ES-I3 (cell line): ENCODE measurements around the gene OSER1.
"Not testable (repeated sequence)": the region's sequence is repeated elsewhere in the genome, so short reads cannot be mapped to it uniquely, and the experiment has no call there.

ENCODE experiments used
- H3K36me3 ChIP-seq: 2 replicates; pipeline ENCODE4 v1.6.1; 2013; ENCODE audit warnings: mild to moderate bottlenecking, low read length, control low read depth, moderate library complexity; ENCODE audit not compliant: insufficient read depth
- H3K4me1 ChIP-seq: 2 replicates; pipeline ENCODE4 v1.6.1; 2013; ENCODE audit warnings: mild to moderate bottlenecking, control low read depth, low read length; ENCODE audit not compliant: insufficient read depth
- H3K9ac ChIP-seq: 2 replicates; pipeline ENCODE4 v1.6.1; 2013; ENCODE audit warnings: low read depth, mild to moderate bottlenecking, low read length, moderate library complexity
- H3K9me3 ChIP-seq: 2 replicates; pipeline ENCODE4 v1.6.1; 2013; ENCODE audit warnings: mild to moderate bottlenecking, low read length, moderate library complexity; ENCODE audit not compliant: control insufficient read depth, insufficient read depth

OSER1 gene

DNA sequence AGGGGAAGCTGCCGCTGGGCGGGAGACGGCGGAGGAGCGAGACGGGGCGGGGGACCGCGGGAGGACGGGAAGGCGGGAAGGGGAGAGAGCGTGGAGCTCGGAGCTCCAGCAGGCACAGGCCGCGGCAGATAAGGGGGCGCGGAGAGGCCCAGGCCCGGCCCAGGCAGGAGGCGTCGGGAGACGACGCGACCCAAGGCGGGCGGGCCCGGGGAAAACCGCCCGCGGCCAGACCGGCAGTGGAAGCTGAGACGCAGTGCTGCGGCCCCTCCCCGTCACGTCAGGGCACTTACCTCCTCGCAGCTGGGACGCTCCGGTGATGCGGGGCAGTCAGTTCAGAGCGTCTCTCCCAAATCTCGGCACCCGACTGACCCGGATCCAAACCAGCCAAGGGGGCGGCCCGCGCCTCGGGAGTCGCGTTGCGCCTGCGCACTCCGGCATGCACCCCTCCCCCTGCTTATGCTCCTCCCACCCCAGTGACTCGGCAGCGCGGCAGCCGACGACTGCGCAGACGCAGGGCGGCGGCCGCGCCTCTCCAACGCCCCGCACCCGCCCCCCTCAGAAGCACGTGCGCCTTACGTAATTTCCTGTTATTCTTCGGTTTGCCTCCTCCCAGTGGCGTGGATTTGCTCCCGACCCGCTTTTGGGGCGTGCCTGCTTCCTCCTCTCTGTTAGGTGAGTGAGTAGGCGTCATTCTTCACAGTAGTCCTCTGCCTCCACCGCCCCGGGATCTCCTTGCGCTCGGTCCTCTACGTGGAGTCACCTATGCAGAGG, at the start of gene OSER1:
Gene OSER1, minus strand, starts transcription at position 366 of the 771 bp plus-strand sequence. CDS start 3,814 bp downstream, outside the sequence.
- Histone ChIP-seq H3K9ac (peak within 1 kb of the TSS; percentile 95), H3K4me1 (peaks cover 5% of the 10 kb centered on the region; the same call in 1 of the 2 replicates), H3K9me3 (no peaks in the 10 kb centered on the region), H3K36me3 (no peaks in the 10 kb centered on the region; the same call in 1 of the 2 replicates)

- no peaks in the 10 kb centered on the region for H3K4me1 ChIP-seq
- H3K9ac ChIP-seq: no peak overlapping the region
- no peaks in the 10 kb centered on the region for H3K9me3 ChIP-seq
- no peaks in the 10 kb centered on the region for H3K36me3 ChIP-seq
Observed at GRCh38 chr20:44258226-44258890, 47.8 kb upstream of the OSER1 start.

DNA sequence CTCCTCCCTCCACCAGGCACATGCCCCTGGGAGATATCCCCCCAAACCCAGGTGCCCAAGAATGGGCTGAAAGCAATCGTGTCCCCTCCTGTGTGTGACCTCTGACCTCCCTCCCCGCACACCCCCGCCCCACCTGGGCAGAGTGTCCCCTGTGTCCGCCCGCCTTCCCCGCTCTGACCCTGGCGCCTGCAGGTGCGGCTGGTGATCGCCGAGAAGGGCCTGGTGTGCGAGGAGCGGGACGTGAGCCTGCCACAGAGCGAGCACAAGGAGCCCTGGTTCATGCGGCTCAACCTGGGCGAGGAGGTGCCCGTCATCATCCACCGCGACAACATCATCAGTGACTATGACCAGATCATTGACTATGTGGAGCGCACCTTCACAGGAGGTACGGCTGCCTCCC, 46.4 kb upstream of the OSER1 start:
- Histone ChIP-seq H3K4me1 (no peaks in the 10 kb centered on the region), H3K9ac (no peak overlapping the region)

DNA sequence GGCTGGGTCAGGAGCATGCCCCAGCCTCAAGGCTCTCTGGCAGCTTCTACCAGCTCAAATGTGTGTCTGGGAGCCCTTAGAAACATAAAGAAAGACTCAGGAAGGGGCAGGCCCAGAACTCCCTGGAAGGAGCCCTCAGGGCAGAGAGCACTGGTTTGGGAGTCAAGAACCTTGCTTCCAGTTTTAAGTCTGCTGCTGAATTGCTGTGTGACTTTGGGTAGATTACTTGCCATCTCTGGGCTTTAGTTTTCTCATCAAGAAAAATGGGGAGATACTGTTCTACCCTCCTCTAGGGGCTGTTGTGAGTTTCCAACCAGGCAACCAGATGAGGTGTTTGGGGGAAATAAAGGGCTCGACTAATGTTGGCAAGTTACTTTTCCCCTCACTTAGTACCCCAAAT, 45.4 kb upstream of the OSER1 start:
- Histone ChIP-seq H3K4me1 (no peaks in the 10 kb centered on the region), H3K9me3 (no peaks in the 10 kb centered on the region), H3K9ac (no peak overlapping the region), H3K36me3 (no peaks in the 10 kb centered on the region)

More for the DNA sequence above, 46.4 kb upstream of the OSER1 start:
- Histone ChIP-seq H3K9me3 (no peaks in the 10 kb centered on the region), H3K36me3 (no peaks in the 10 kb centered on the region)

- Histone ChIP-seq H3K9ac (no peak overlapping the region), H3K36me3 (no peaks in the 10 kb centered on the region), H3K9me3 (no peaks in the 10 kb centered on the region), H3K4me1 (no peaks in the 10 kb centered on the region)
Observed at GRCh38 chr20:44254073-44254472, 43.5 kb upstream of the OSER1 start.

DNA sequence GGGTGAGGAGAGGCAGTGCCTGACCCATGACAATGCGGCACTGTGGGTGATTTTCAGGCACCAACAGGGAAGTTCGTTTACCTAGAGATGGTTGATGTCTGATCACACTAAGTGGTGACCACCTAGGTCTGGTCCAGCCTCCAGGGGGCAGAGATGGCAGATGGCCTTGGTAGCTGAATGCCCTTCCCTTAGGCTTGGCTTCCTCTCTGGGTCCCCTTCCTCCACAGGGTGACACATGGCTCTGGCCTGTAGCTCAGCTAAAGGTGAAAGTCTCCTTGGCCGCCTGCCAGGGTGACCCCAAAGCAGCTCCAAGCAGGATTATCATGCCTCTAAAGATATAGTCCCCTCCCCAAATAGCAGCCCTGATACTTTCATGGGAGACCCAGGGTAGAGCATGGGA, 43.0 kb upstream of the OSER1 start:
- no peak overlapping the region for H3K9ac ChIP-seq
- H3K36me3 ChIP-seq: no peaks in the 10 kb centered on the region
- H3K9me3 ChIP-seq: no peaks in the 10 kb centered on the region
- no peaks in the 10 kb centered on the region for H3K4me1 ChIP-seq

GRCh38 chr20:44251284-44251683, 40.7 kb upstream of the OSER1 start:
- Histone ChIP-seq H3K9ac (no peak overlapping the region), H3K9me3 (no peaks in the 10 kb centered on the region), H3K4me1 (peaks cover 4% of the 10 kb centered on the region), H3K36me3 (no peaks in the 10 kb centered on the region)

- Histone ChIP-seq H3K9ac (no peak overlapping the region), H3K36me3 (no peaks in the 10 kb centered on the region), H3K9me3 (no peaks in the 10 kb centered on the region)
Observed at GRCh38 chr20:44248410-44248759, 37.8 kb upstream of the OSER1 start.

DNA sequence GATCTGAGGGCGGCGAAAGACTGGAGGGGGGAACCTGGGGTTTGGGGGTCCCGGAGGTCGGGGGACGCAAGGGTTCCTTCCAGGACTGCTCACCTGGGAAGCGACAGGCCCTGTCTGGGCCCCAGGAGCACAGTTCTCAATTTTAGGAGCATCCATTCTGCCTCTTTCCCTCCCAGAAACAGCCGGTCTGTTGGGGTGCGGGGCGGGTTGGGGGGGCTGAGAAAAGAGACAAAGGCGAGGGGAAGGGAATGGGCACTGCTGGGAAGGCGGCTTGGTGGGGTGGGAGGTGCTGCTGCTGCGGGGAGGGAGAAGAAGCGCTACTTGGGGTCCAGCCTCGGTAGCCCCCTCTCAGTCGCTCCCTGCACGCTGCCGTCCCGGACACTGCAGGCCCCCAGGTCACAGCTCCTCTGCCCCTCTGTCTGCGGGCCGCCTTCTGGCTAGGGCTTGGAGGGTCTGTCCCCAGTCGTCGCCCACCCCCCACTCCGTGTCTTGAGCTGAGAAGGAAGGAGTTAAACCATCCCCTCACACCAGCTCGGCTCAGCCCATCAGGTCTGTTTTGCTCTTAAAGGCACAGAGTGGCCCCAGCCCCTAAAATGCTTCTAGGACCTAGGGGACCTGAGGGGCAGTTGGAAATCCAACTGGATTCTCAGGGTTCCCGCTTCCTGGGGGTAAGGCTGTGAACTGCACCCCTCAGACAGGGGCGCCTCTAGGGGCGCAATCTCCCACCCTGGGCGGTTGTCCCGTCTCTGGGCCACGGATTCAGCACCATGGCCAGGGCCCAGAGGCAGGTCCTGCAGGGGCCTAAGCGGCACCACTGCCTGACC, 37.2 kb upstream of the OSER1 start:
- peak overlapping the region; percentile 69; the same call in 1 of the 2 replicates for H3K9ac ChIP-seq
- peaks cover 5% of the 10 kb centered on the region for H3K4me1 ChIP-seq
- H3K9me3 ChIP-seq: no peaks in the 10 kb centered on the region
- H3K36me3 ChIP-seq: no peaks in the 10 kb centered on the region

More at GRCh38 chr20:44248410-44248759, 37.8 kb upstream of the OSER1 start:
- H3K4me1 ChIP-seq: peaks cover 5% of the 10 kb centered on the region

DNA sequence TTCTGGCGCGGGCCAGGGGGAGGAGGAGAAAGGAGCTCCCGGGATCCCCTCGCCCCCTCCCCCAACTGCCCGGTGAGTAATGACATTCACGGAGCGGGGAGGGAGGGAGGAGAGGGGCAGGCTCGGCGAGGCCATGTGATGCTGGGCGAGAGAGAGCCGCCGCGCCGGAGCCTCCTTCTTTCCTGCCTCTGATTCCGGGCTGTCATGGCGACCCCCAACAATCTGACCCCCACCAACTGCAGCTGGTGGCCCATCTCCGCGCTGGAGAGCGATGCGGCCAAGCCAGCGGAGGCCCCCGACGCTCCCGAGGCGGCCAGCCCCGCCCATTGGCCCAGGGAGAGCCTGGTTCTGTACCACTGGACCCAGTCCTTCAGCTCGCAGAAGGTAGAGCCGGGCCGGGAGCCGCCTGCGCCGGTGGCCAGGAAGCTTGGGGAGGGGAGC, 36.6 kb upstream of the OSER1 start, which contains the start of gene GDAP1L1:
Gene GDAP1L1, plus strand, starts transcription at position 178 of the 441 bp plus-strand sequence. Its CDS starts 27 bp downstream, at position 205.
- Histone ChIP-seq H3K9ac (peak within 1 kb of the TSS; percentile 69; the same call in 1 of the 2 replicates), H3K9me3 (no peaks in the 10 kb centered on the region), H3K4me1 (peaks cover 5% of the 10 kb centered on the region), H3K36me3 (no peaks in the 10 kb centered on the region)

GRCh38 chr20:44245977-44246376, 35.4 kb upstream of the OSER1 start:
- Histone ChIP-seq H3K36me3 (no peaks in the 10 kb centered on the region), H3K9ac (no peak overlapping the region), H3K4me1 (peaks cover 5% of the 10 kb centered on the region), H3K9me3 (no peaks in the 10 kb centered on the region)

DNA sequence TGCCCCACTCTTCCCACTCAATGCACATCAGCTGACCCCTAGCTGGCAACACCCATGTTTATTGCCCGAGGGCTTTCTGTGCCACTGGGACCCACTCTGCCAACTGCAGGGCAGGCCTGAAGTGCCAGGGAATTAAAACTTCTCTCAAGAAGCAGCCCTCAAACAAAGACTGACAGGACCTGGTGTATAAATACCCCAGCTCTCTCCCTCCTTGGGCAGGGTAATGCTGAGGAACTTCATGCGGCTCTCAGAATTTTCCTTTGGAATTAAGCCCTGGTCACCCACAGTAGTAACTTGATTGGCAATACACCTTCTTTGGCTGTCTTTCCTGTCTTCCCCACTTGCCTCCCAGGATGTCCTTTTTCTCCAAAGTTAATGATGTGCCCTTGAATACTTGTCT, 31.2 kb upstream of the OSER1 start:
- H3K36me3 ChIP-seq: no peaks in the 10 kb centered on the region
- 0 out of 2 replicates have a peak, but pooled peaks cover 4% of the 10 kb centered on the region for H3K9me3 ChIP-seq
- H3K4me1 ChIP-seq: peaks cover 5% of the 10 kb centered on the region
- H3K9ac ChIP-seq: no peak overlapping the region

DNA sequence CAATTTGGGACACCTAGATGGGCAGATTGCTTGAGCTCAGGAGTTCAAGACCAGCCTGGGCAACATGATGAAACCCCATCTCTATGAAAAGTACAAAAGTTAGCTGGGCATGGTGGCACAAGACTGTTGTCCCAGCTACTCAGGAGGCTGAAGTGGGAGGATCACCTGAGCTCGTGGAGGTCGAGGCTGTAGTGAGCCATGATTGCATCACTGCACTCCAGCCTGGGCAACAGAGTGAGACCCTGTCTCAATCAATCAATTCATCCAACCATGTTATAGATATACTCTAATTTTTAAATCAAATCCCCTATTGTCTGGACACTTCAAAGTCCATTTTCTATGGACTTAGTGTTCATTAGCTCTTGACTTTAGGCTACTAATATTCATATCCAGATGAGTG, 26.3 kb upstream of the OSER1 start:
- not testable (repeated sequence) for H3K4me1 ChIP-seq, H3K36me3 ChIP-seq, H3K9me3 ChIP-seq, H3K9ac ChIP-seq

DNA sequence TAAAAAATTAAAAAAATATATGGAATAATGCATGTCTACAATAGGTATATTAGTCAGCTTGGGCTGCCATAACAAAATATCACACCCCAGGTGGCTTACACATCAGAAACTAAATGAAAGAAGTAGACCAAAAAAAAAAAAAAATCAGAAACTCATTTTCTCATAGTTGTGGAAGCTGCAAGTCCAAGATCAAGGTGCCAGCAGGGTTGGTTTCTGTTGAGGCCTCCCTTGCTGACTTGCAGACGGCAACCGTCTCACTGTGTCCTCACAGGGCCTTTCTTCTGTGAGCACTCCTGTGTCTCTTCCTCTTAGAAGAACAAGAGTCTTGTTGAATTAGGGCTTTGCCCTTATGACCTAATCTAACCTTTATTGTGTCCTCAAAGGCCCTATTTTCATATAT, 25.1 kb upstream of the OSER1 start:
- Histone ChIP-seq H3K4me1 (peaks cover 11% of the 10 kb centered on the region), H3K36me3 (no peaks in the 10 kb centered on the region), H3K9ac (no peak overlapping the region), H3K9me3 (0 out of 2 replicates have a peak, but pooled peaks cover 4% of the 10 kb centered on the region)
